HAP-1 (cell line): Measurements from ENCODE around the gene GIMAP2.

Experiments
- DNase-seq, 2 experiments: peaks; one replicate each; pipeline ENCODE4 v3.0.0-alpha.2; 2016 to 2020; ENCODE audit warnings: low spot score in 2 of 2
- H3K27me3 ChIP-seq: fragments of 250-450 bp; sonication (Bioruptor Pico); 2 replicates; pipeline ENCODE4 v1.5.1; 2020; ENCODE audit warnings: low read depth, mild to moderate bottlenecking, moderate library complexity
- H3K36me3 ChIP-seq: fragments of 250-450 bp; sonication (Bioruptor Pico); replicated peaks from 2 replicates; pipeline ENCODE4 v1.5.1; 2020; ENCODE audit warnings: mild to moderate bottlenecking
- H3K4me1 ChIP-seq: fragments of 250-450 bp; sonication (Bioruptor Pico); 2 replicates; pipeline ENCODE4 v1.5.1; 2020; ENCODE audit warnings: mild to moderate bottlenecking
- H3K4me3 ChIP-seq: fragments of 250-450 bp; sonication (Bioruptor Pico); 2 replicates; pipeline ENCODE4 v1.5.1; 2020; ENCODE audit warnings: mild to moderate bottlenecking, moderate library complexity
- H3K9me3 ChIP-seq: fragments of 250-450 bp; sonication (Bioruptor Pico); 2 replicates; pipeline ENCODE4 v1.5.1; 2020; ENCODE audit warnings: mild to moderate bottlenecking, moderate library complexity
- in situ Hi-C: fragments of 300-500 bp; cut with MboI; formaldehyde crosslinking; loops from 3 replicates; pipeline ENCODE4 v1.14.3; 2020; ENCODE audit warnings: low sequenced_read_pairs, inconsistent platforms, mixed read lengths

GIMAP2 gene

DNA sequence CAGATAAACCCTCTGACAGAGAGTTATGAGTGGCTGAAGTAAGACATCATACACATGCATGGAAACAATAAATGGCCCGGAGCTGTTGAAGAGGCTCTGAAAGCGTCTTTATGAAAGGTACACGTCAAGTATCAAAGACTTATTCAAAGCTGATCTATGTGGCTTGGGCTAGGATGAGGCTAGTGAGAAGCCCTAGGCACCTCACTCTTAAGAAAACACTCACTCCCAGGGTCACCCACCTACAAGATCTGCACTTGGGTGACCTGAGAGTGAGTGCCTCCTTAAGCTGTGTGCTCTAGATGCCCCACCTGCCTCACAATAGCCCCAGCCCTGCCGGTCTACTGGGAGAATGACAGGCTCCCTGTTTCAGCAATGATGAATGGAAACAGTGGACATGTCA lies 29.8 kb downstream of the GIMAP2 start:
- in situ Hi-C loops, result no loop called here
- Histone ChIP-seq H3K27me3 (no peaks in the 10 kb centered on the region), H3K4me3 (no peak overlapping the region), H3K4me1 (no peaks in the 10 kb centered on the region), H3K36me3 (no peaks in the 10 kb centered on the region), H3K9me3 (no peaks in the 10 kb centered on the region)
- DNase-seq, result no peak

- H3K27me3 ChIP-seq, result no peaks in the 10 kb centered on the region
- no peak overlapping the region for H3K4me3 ChIP-seq
- no peaks in the 10 kb centered on the region for H3K36me3 ChIP-seq
- H3K9me3 ChIP-seq, result no peaks in the 10 kb centered on the region
- DNase-seq, result no peak
- in situ Hi-C loops, result no loop called here
- H3K4me1 ChIP-seq, result no peaks in the 10 kb centered on the region
Observed at GRCh38 chr7:150715738-150716137, 30.2 kb downstream of the GIMAP2 start.

- Histone ChIP-seq H3K4me1 (no peaks in the 10 kb centered on the region), H3K4me3 (no peak within 1 kb of the TSS), H3K9me3 (no peaks in the 10 kb centered on the region), H3K27me3 (no peaks in the 10 kb centered on the region), H3K36me3 (no peaks in the 10 kb centered on the region)
- no peak for DNase-seq
- in situ Hi-C loops, result no loop called here
Observed at GRCh38 chr7:150716368-150716767, 30.9 kb downstream of the GIMAP2 start, which contains the start of gene GIMAP1. TSS of gene GIMAP1 (plus strand) at chr7:150716613. CDS start at chr7:150719048, 2,435 bp downstream.

GRCh38 chr7:150716939-150717338 lies 31.4 kb downstream of the GIMAP2 start:
- Histone ChIP-seq H3K27me3 (no peaks in the 10 kb centered on the region), H3K9me3 (no peaks in the 10 kb centered on the region), H3K36me3 (no peaks in the 10 kb centered on the region), H3K4me3 (no peak overlapping the region), H3K4me1 (no peaks in the 10 kb centered on the region)
- DNase-seq, result no peak
- in situ Hi-C loops, result no loop called here

- no peaks in the 10 kb centered on the region for H3K27me3 ChIP-seq
- DNase-seq, result no peak
- H3K4me3 ChIP-seq, result no peak overlapping the region
- no peaks in the 10 kb centered on the region for H3K9me3 ChIP-seq
- H3K36me3 ChIP-seq, result no peaks in the 10 kb centered on the region
- in situ Hi-C loops, result no loop called here
- no peaks in the 10 kb centered on the region for H3K4me1 ChIP-seq
Observed at GRCh38 chr7:150717814-150718420, 32.4 kb downstream of the GIMAP2 start.

- in situ Hi-C loops, result no loop called here
- Histone ChIP-seq H3K4me3 (no peak overlapping the region), H3K36me3 (no peaks in the 10 kb centered on the region), H3K4me1 (no peaks in the 10 kb centered on the region), H3K9me3 (no peaks in the 10 kb centered on the region), H3K27me3 (no peaks in the 10 kb centered on the region)
- DNase-seq, result no peak
Observed at GRCh38 chr7:150719436-150719835, 33.9 kb downstream of the GIMAP2 start.

DNA sequence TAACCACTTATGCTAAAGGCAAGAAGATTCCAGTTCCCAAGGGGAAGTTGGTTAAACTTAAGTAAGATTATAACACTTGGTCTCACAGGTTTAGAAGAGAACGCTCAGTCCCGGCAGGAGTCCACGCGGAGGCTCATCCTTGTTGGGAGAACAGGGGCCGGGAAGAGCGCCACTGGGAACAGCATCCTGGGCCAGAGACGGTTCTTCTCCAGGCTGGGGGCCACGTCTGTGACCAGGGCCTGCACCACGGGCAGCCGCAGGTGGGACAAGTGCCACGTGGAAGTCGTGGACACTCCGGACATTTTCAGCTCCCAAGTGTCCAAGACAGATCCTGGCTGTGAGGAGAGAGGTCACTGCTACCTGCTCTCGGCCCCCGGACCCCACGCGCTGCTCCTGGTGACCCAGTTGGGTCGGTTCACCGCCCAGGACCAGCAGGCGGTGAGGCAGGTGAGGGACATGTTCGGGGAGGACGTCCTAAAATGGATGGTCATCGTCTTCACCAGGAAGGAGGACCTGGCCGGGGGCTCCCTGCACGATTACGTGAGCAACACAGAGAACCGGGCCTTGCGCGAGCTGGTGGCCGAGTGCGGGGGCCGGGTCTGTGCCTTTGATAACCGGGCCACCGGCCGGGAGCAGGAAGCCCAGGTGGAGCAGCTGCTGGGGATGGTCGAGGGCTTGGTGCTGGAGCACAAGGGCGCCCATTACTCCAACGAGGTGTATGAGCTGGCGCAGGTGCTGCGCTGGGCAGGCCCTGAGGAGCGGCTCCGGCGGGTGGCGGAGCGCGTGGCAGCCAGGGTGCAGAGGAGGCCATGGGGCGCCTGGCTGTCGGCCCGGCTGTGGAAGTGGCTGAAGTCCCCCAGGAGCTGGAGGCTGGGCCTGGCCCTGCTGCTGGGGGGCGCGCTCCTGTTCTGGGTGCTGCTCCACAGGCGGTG lies 34.7 kb downstream of the GIMAP2 start:
- in situ Hi-C loops, result no loop called here
- Histone ChIP-seq H3K4me3 (no peak overlapping the region), H3K36me3 (no peaks in the 10 kb centered on the region), H3K27me3 (no peaks in the 10 kb centered on the region), H3K4me1 (no peaks in the 10 kb centered on the region), H3K9me3 (no peaks in the 10 kb centered on the region)
- DNase-seq, result no peak

DNA sequence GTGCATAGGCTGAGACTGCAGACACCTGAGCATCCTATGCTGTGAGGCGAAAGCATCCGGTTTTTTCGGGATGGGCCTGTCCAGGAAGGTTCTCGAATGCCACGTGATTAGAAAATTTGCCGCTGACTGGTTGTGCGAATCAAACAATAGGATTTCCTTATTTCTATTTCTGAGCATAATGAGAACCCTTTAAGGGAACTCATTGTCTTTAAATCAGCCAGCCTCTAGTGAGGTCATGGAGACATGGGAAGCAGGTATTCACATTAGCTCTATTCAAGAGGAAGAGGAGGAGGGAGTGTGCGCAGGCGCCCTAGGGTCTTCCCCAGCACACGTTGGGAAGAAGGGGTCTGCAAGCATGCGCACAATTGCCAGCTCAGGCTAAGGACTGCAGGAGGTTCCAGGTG lies 36.5 kb downstream of the GIMAP2 start:
- Histone ChIP-seq H3K4me3 (no peak overlapping the region), H3K27me3 (no peaks in the 10 kb centered on the region), H3K9me3 (no peaks in the 10 kb centered on the region), H3K36me3 (no peaks in the 10 kb centered on the region), H3K4me1 (no peaks in the 10 kb centered on the region)
- no peak for DNase-seq
- in situ Hi-C loops, result no loop called here

DNA sequence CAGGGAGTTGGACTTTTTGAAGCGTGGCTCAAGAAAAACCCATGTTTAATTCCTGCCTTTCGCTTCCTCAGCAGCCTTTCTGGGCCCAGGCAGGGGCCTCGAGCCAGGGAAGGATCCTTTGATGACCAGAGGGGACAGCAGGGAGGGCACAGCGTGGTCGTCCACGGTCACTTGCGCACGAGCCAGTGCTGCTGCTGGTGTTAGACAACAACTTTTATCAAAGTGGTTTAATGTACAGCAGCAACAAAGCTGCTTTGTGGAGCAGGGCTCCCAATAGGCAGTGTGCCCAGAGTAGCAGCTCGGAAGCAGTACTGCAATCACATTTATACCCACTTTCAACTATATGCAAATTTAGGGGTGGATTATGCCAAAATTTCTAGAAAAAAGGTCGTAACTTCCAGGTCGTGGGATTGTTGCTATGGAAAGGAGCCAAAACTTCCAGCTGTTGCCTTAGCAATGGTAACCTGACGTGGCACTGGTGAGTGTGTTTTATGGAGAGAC lies 37.0 kb downstream of the GIMAP2 start:
- no peaks in the 10 kb centered on the region for H3K36me3 ChIP-seq
- H3K4me1 ChIP-seq, result no peaks in the 10 kb centered on the region
- in situ Hi-C loops, result no loop called here
- DNase-seq, result no peak
- H3K9me3 ChIP-seq, result no peaks in the 10 kb centered on the region
- no peak overlapping the region for H3K4me3 ChIP-seq
- H3K27me3 ChIP-seq, result no peaks in the 10 kb centered on the region

- Histone ChIP-seq H3K36me3 (no peaks in the 10 kb centered on the region), H3K4me3 (no peak overlapping the region), H3K27me3 (no peaks in the 10 kb centered on the region), H3K4me1 (no peaks in the 10 kb centered on the region), H3K9me3 (no peaks in the 10 kb centered on the region)
- no peak for DNase-seq
- in situ Hi-C loops, result no loop called here
Observed at GRCh38 chr7:150723467-150723866, 38.0 kb downstream of the GIMAP2 start.

DNA sequence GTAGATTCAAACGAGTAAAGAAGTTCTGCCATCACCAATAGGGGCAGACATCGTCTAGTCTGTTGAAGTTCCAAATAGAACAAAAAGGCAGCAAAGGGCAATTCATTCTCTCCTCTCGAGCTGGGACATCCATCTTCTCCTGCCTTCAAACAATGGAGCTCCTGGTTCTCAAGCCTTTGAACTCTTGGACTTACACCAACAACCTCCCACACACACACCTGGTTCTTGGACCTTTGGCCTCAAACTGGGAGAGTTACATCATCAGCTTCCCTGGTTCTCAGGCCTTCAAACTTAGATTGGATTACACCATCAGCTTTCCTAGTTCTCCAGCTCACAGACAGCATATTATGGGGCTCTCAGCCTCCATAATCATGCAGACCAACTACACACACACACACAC lies 41.9 kb downstream of the GIMAP2 start:
- no peaks in the 10 kb centered on the region for H3K36me3 ChIP-seq
- no peaks in the 10 kb centered on the region for H3K9me3 ChIP-seq
- H3K4me3 ChIP-seq, result no peak overlapping the region
- DNase-seq, result no peak
- in situ Hi-C loops, result no loop called here
- no peaks in the 10 kb centered on the region for H3K27me3 ChIP-seq
- H3K4me1 ChIP-seq, result no peaks in the 10 kb centered on the region

DNA sequence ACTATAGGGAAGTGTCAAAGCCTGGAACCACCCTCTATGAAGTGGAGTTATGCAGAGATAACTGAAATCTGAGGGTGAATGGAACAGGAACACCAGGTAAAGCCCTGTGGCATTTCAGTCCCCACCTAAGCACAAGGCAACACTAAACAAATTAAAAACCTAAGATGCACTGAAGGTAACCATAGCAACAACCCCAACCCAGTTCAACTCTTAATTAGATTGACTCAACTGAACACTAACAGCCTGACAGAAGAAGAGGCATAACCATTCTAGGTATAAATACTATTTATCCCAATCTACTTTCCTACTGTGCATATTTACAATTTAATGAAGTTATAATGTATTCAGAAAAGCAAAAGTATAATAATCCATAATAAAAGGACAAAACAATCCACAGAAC lies 42.5 kb downstream of the GIMAP2 start:
- Histone ChIP-seq H3K4me1 (no peaks in the 10 kb centered on the region), H3K9me3 (no peaks in the 10 kb centered on the region), H3K27me3 (no peaks in the 10 kb centered on the region), H3K36me3 (no peaks in the 10 kb centered on the region), H3K4me3 (no peak overlapping the region)
- DNase-seq, result no peak
- in situ Hi-C loops, result no loop called here

DNA sequence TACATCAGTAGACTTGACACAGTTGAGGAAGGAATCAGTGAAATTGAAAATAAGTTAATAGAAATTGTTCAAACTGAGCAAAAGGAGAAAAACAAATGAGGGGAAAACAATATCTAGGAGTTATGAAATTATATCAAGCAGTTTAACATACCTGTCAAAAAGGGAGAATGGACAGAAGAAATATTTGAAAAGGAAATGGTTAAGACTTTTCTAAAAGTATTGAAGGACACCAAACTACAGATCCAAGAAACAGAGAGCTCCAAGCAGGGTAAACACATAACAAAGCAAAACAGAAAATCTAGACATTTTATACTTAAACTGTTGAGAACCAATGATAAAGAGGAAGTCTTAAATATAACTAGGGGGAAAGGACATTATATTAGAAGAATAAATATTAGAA lies 43.1 kb downstream of the GIMAP2 start:
- DNase-seq, result no peak
- Histone ChIP-seq H3K9me3 (no peaks in the 10 kb centered on the region), H3K4me3 (no peak overlapping the region), H3K4me1 (no peaks in the 10 kb centered on the region), H3K27me3 (no peaks in the 10 kb centered on the region), H3K36me3 (no peaks in the 10 kb centered on the region)
- in situ Hi-C loops, result no loop called here

GRCh38 chr7:150731916-150732315 lies 46.4 kb downstream of the GIMAP2 start:
- Histone ChIP-seq H3K4me1 (peaks cover 5% of the 10 kb centered on the region), H3K36me3 (no peaks in the 10 kb centered on the region), H3K4me3 (no peak overlapping the region), H3K9me3 (no peaks in the 10 kb centered on the region), H3K27me3 (no peaks in the 10 kb centered on the region)
- in situ Hi-C loops, result no loop called here
- no peak for DNase-seq
